ENCODE data around the gene ERRFI1. TPM values are rescaled to one million over a fixed set of nuclear protein-coding genes. Genes with fewer than 3 reads are reported as not detected.

ERRFI1 gene
- total and polyA plus RNA-seq, 10 of the 15 experiments (the other 5 are each of a cell fraction or from before 2014, with no cell fraction given): 0.90 to 6.5 (median 3.1) TPM

- TF ChIP-seq SUZ12 (IDR thresholded peaks at IDR 0.05; ENCODE audit: unreplicated experiment): no peak
- TF ChIP-seq E2F8 (IDR thresholded peaks at IDR 0.05; ENCODE audit: low read depth, partially characterized antibody): no peak
- TF ChIP-seq MAX (IDR thresholded peaks at IDR 0.05; ENCODE audit: low read depth, low read length): no peak
- TF ChIP-seq STAT3 (IDR thresholded peaks at IDR 0.05; ENCODE audit: low read depth, low read length): no peak
- TF ChIP-seq ZNF207 (IDR thresholded peaks at IDR 0.05; ENCODE audit: borderline replicate concordance): no peak
- no peak for TF ChIP-seq ZBTB40 (IDR thresholded peaks at IDR 0.05; ENCODE audit: borderline replicate concordance)
- TF ChIP-seq RBBP5 (conservative IDR thresholded peaks at IDR 0.05): no peak
- no peak for TF ChIP-seq YBX1 (IDR thresholded peaks at IDR 0.05)
- no peak for TF ChIP-seq ZNF622 (IDR thresholded peaks at IDR 0.05)
- TF ChIP-seq SREBF1 (IDR thresholded peaks at IDR 0.05; ENCODE audit: low read length): no peak
- no peak for TF ChIP-seq CTCF (IDR thresholded peaks at IDR 0.05 in 2 of 3, conservative IDR thresholded peaks at IDR 0.05 in 1 of 3; ENCODE audit: control insufficient read depth in 2 of 3, extremely low read depth in 1 of 3, insufficient read depth in 1 of 3, low read depth in 3 of 3, low read length in 3 of 3)
- TF ChIP-seq PKNOX1 (IDR thresholded peaks at IDR 0.05): no peak
- no peak for TF ChIP-seq BACH1 (IDR thresholded peaks at IDR 0.05; ENCODE audit: borderline replicate concordance)
- TF ChIP-seq SMAD1 (IDR thresholded peaks at IDR 0.05; ENCODE audit: low read depth, partially characterized antibody): no peak
- Histone ChIP-seq H3K4me1 (ENCODE audit: control insufficient read depth, insufficient read depth, low read length) (no peaks in the 10 kb centered on the region), H2AFZ (ENCODE audit: control insufficient read depth, low read depth, low read length) (no peak overlapping the region), H3K9ac (ENCODE audit: control insufficient read depth, insufficient read depth, low read length) (no peak overlapping the region), H3K79me2 (ENCODE audit: control insufficient read depth, insufficient read depth, low read length) (no peaks in the 10 kb centered on the region; the same call in 1 of the 2 replicates), H4K20me1 (ENCODE audit: control insufficient read depth, insufficient read depth) (no peaks in the 10 kb centered on the region; the same call in 1 of the 2 replicates), H3K27me3 (replicated peaks in 1 of 2; ENCODE audit: control insufficient read depth in 2 of 2, insufficient read depth in 2 of 2, low read length in 1 of 2) (no peaks in the 10 kb centered on the region), H3K4me3 (no peak overlapping the region), H3K36me3 (ENCODE audit: control insufficient read depth in 2 of 2, insufficient read depth in 2 of 2, low read length in 1 of 2) (peaks cover 21 to 47% of the 10 kb centered on the region in 2 experiments), H3K9me3 (replicated peaks; ENCODE audit: control insufficient read depth, insufficient read depth, low read length) (no peaks in the 10 kb centered on the region), H3K27ac (ENCODE audit: control insufficient read depth, insufficient read depth) (no peak overlapping the region), H3K4me2 (ENCODE audit: control insufficient read depth, insufficient read depth) (no peak overlapping the region)
- ChIA-PET RAD21 (ENCODE audit: unreplicated experiment) (interaction anchor here (1.0 to 2.5 kb wide), 7 partner anchors 17 to 628 kb away, joined by 3 to 15 read pairs (median 4); no protein-coding TSS in a partner anchor), CTCF (interaction anchor here (0.7 to 13.3 kb wide), 11 partner anchors 10 to 745 kb away, joined by 3 to 263 read pairs (median 4); no protein-coding TSS in a partner anchor), POLR2A (interaction anchor here (0.6 kb wide), 1 partner anchor 204 kb away, joined by 3 read pairs; no protein-coding TSS in a partner anchor), SMC1A (ENCODE audit: uncharacterized antibody, unreplicated experiment) (interaction anchor here (0.9 to 6.1 kb wide), 3 partner anchors 33 to 116 kb away, joined by 3 to 58 read pairs (median 3); no protein-coding TSS in a partner anchor)
- BruUV-seq (replicated peaks): no TSS peak
- intact Hi-C loops (cut with micrococcal nuclease; ENCODE audit: unreplicated experiment): loop anchor here (5.0 kb wide), 2 partner anchors 36 to 331 kb away; no protein-coding TSS in a partner anchor
- ATAC-seq (no peak), DNase-seq (ENCODE audit: low read depth, low spot score) (no peak), FAIRE-seq (no peak)
- 89% methylated on average over 7 of the region's 7 CpGs for WGBS (ENCODE audit: insufficient coverage, insufficient replicate concordance, low lambda C conversion rate, missing lambda C conversion rate)
- in situ Hi-C loops (cut with MboI): no loop called here
These were observed 45.1 kb downstream of the ERRFI1 start for GRCh38 chr1:7980984-7981383.

Data from GM12878 (cell line).